SK-N-SH (cell line): ENCODE data around the gene LRFN4. TPM values are rescaled to one million over a fixed set of nuclear protein-coding genes. Genes with fewer than 3 reads are reported as not detected.

Experiments
- CTCF ChIA-PET: fragments of 300-600, 350-600 bp; formaldehyde crosslinking; extraction: SDS; loops from one replicate; lab custom pipeline; 2021; lab: Yijun Ruan, JAX
- POLR2A ChIA-PET: fragments of 350-600 bp; sonication (Branson Sonifier 250); formaldehyde crosslinking; extraction: SDS; loops from one replicate; lab custom pipeline; 2020; ENCODE audit warnings: antibody characterized with exemption, inconsistent platforms; lab: Yijun Ruan, JAX
- DNase-seq: peaks from one replicate; pipeline ENCODE4 v3.0.0; 2012
- H2AFZ ChIP-seq: fragments of 200-600 bp; sonication (generic); 2 replicates; pipeline ENCODE4 v1.8.1; 2016; ENCODE audit warnings: antibody characterized with exemption, mild to moderate bottlenecking, low read depth
- H3F3A ChIP-seq: fragments of 200-600 bp; sonication (generic); replicated peaks from 2 replicates; pipeline ENCODE3; 2016; ENCODE audit warnings: antibody characterized with exemption, mild to moderate bottlenecking; ENCODE audit not compliant: insufficient read depth
- H3K27ac ChIP-seq, 2 experiments: fragments of 200-500 bp in 1 of 2; fragments of 200-600 bp in 1 of 2; sonication (Bioruptor generic) in 1 of 2; sonication (generic), shearing (Covaris generic) in 1 of 2; 2 replicates each; pipeline versions ENCODE4 v1.5.1 to v1.6.1; 2014 to 2016; ENCODE audit warnings: low read depth in 2 of 2, inconsistent platforms in 1 of 2, low read length in 1 of 2, mild to moderate bottlenecking in 1 of 2, mixed read lengths in 1 of 2
- H3K27me3 ChIP-seq: fragments of 200-600 bp; sonication (generic), shearing (Covaris generic); 2 replicates; pipeline ENCODE4 v1.6.1; 2016; ENCODE audit warnings: mixed run types; ENCODE audit not compliant: insufficient read depth
- H3K36me3 ChIP-seq, 2 experiments: fragments of 200-500 bp in 1 of 2; fragments of 200-600 bp in 1 of 2; sonication (Bioruptor generic) in 1 of 2; sonication (generic) in 1 of 2; replicated peaks in 1 of 2; 2 replicates each; pipeline versions ENCODE3 to v1.5.1; 2014 to 2016; ENCODE audit warnings: low read length in 1 of 2, mild to moderate bottlenecking in 1 of 2; ENCODE audit not compliant: insufficient read depth in 2 of 2, control insufficient read depth in 1 of 2
- H3K4me1 ChIP-seq, 2 experiments: fragments of 200-500 bp in 1 of 2; fragments of 200-600 bp in 1 of 2; sonication (Bioruptor generic) in 1 of 2; sonication (generic), shearing (Covaris generic) in 1 of 2; 2 replicates each; pipeline versions ENCODE4 v1.5.1 to v1.6.1; 2014 to 2016; ENCODE audit warnings: low read depth in 1 of 2, low read length in 1 of 2, mixed run types in 1 of 2; ENCODE audit not compliant: insufficient read depth in 2 of 2, control insufficient read depth in 1 of 2
- H3K4me2 ChIP-seq: fragments of 200-600 bp; sonication (generic), shearing (Covaris generic); 2 replicates; pipeline ENCODE4 v1.6.1; 2017; ENCODE audit warnings: mixed run types
- H3K4me3 ChIP-seq, 2 experiments: fragments of 200-500 bp in 1 of 2; fragments of 200-600 bp in 1 of 2; sonication (Bioruptor generic) in 1 of 2; sonication (generic), shearing (Covaris generic) in 1 of 2; 2 replicates each; pipeline versions ENCODE4 v1.5.1 to v1.8.1; 2014 to 2016; ENCODE audit warnings: low read depth in 2 of 2, inconsistent platforms in 1 of 2, low read length in 1 of 2, mild to moderate bottlenecking in 1 of 2, mixed read lengths in 1 of 2, moderate library complexity in 1 of 2
- H3K79me2 ChIP-seq: fragments of 200-600 bp; sonication (generic); 2 replicates; pipeline ENCODE4 v1.8.1; 2017; ENCODE audit warnings: mild to moderate bottlenecking; ENCODE audit not compliant: insufficient read depth
- H3K9ac ChIP-seq: fragments of 200-600 bp; sonication (generic); 2 replicates; pipeline ENCODE4 v1.6.1; 2017; ENCODE audit warnings: mixed run types
- H3K9me2 ChIP-seq: fragments of 200-600 bp; sonication (generic); 2 replicates; pipeline ENCODE4 v1.6.1; 2017; ENCODE audit warnings: mixed run types
- H3K9me3 ChIP-seq: fragments of 200-600 bp; sonication (generic); 2 replicates; pipeline ENCODE4 v1.6.1; 2017; ENCODE audit warnings: mixed run types, mild to moderate bottlenecking, moderate library complexity
- H4K20me1 ChIP-seq: fragments of 200-600 bp; sonication (generic); 2 replicates; pipeline ENCODE4 v1.6.1; 2017; ENCODE audit warnings: mild to moderate bottlenecking, mixed run types; ENCODE audit not compliant: insufficient read depth
- CHD2 ChIP-seq: fragments of 150-350 bp; IDR thresholded peaks from 2 replicates; pipeline ENCODE4 v1.6.1; 2018; ENCODE audit warnings: low read length; ENCODE audit not compliant: partially characterized antibody
- CTCF ChIP-seq: fragments of 200-600 bp; sonication (generic); IDR thresholded peaks from 2 replicates; pipeline ENCODE4 v1.6.1; 2017; ENCODE audit warnings: antibody characterized with exemption, mild to moderate bottlenecking, moderate library complexity
- ELF1 ChIP-seq: IDR thresholded peaks from 2 replicates; pipeline ENCODE4 v1.4.0; 2012
- EP300 ChIP-seq, 2 experiments: IDR thresholded peaks; 2 replicates each; pipeline versions ENCODE4 v1.4.0 to v1.6.1; 2012; ENCODE audit warnings: borderline replicate concordance in 1 of 2, low read depth in 1 of 2, low read length in 1 of 2
- EZH2phosphoT487 ChIP-seq: fragments of 200-600 bp; sonication (generic); IDR thresholded peaks from 2 replicates; pipeline ENCODE4 v1.6.1; 2017; ENCODE audit warnings: low read depth, mixed run types, mild to moderate bottlenecking, antibody characterized with exemption, moderate library complexity, borderline replicate concordance
- FOSL2 ChIP-seq: IDR thresholded peaks from 2 replicates; pipeline ENCODE4 v1.4.0; 2012; ENCODE audit warnings: low read depth, mild to moderate bottlenecking, moderate library complexity, borderline replicate concordance
- FOXM1 ChIP-seq: IDR thresholded peaks from 2 replicates; pipeline ENCODE4 v1.4.0; 2012; ENCODE audit warnings: low read depth, mild to moderate bottlenecking
- GABPA ChIP-seq: IDR thresholded peaks from 2 replicates; pipeline ENCODE4 v1.4.0; 2012; ENCODE audit warnings: low read depth, mild to moderate bottlenecking
- GATA2 ChIP-seq: sonication (generic); formaldehyde crosslinking; IDR thresholded peaks from 2 replicates; pipeline ENCODE4 v1.5.0; 2020; ENCODE audit warnings: mild to moderate bottlenecking, missing genetic modification reagents
- IRF3 ChIP-seq: fragments of 150-350 bp; IDR thresholded peaks from 2 replicates; pipeline ENCODE4 v1.6.1; 2016; ENCODE audit warnings: mild to moderate bottlenecking, low read depth, low read length
- JUND ChIP-seq: IDR thresholded peaks from 2 replicates; pipeline ENCODE4 v1.4.0; 2012
- MEF2A ChIP-seq: IDR thresholded peaks from 2 replicates; pipeline ENCODE4 v1.4.0; 2012; ENCODE audit warnings: low read depth, borderline replicate concordance
- RAD21 ChIP-seq: IDR thresholded peaks from 2 replicates; pipeline ENCODE4 v1.6.1; 2012; ENCODE audit warnings: mild to moderate bottlenecking, low read length
- RCOR1 ChIP-seq: fragments of 150-350 bp; IDR thresholded peaks from 2 replicates; pipeline ENCODE4 v1.6.1; 2017; ENCODE audit warnings: antibody characterized with exemption, low read length
- RXRA ChIP-seq: IDR thresholded peaks from 2 replicates; pipeline ENCODE4 v1.4.0; 2012; ENCODE audit warnings: low read depth, mild to moderate bottlenecking, borderline replicate concordance
- SIN3A ChIP-seq: IDR thresholded peaks from 2 replicates; pipeline ENCODE4 v1.6.1; 2012; ENCODE audit warnings: low read depth, mild to moderate bottlenecking, low read length, moderate library complexity, borderline replicate concordance
- TAF1 ChIP-seq: IDR thresholded peaks from 2 replicates; pipeline ENCODE4 v1.6.1; 2012; ENCODE audit warnings: low read depth, mild to moderate bottlenecking, low read length, moderate library complexity, borderline replicate concordance
- TEAD4 ChIP-seq: IDR thresholded peaks from 2 replicates; pipeline ENCODE4 v1.4.0; 2012; ENCODE audit warnings: mild to moderate bottlenecking, borderline replicate concordance; ENCODE audit not compliant: insufficient read depth
- USF2 ChIP-seq: fragments of 150-350 bp; IDR thresholded peaks from 2 replicates; pipeline ENCODE4 v1.6.1; 2017; ENCODE audit warnings: antibody characterized with exemption, low read length, low read depth, borderline replicate concordance
- WGBS: methylation state at CpG from one replicate; pipeline ENCODE4 v1.1.6; 2017; ENCODE audit warnings: low lambda C conversion rate; 5-methylcytosine and 5-hydroxymethylcytosine counted together
- polyA plus RNA-seq, 3 experiments: library from polyadenylated mRNA; depleted of rRNA; stranded (reverse); fragments of >200 nt; gene quantifications; 2 replicates each; pipeline ENCODE4 v1.2.3, GENCODE V29; 2012
- TF ChIP-seq, protein P1 (sequence below): IDR thresholded peaks from 2 replicates; pipeline ENCODE4 v1.4.0; 2012; ENCODE audit warnings: low read depth, borderline replicate concordance

LRFN4 gene
- polyA plus RNA-seq, 1 of the 3 experiments (the other 2 are of a cell fraction): 15.9 TPM

- H3K9ac ChIP-seq: no peak overlapping the region
- no peaks in the 10 kb centered on the region for H3K27me3 ChIP-seq
- no peaks in the 10 kb centered on the region for H3K9me3 ChIP-seq
- H3K27ac ChIP-seq: no peak overlapping the region; a peak in 1 of 4 replicates
- H3K4me2 ChIP-seq: no peak overlapping the region
- TF ChIP-seq CHD2 (no peak), RXRA (no peak), RCOR1 (no peak), FOSL2 (no peak), EP300 (IDR thresholded peaks at IDR 0.05; ENCODE audit: borderline replicate concordance in 1 of 2, low read depth in 1 of 2, low read length in 1 of 2) (no peak), EZH2phosphoT487 (no peak), GATA2 (CRISPR knock-in tag) (no peak), ELF1 (no peak), MEF2A (no peak), IRF3 (no peak), TAF1 (no peak), JUND (no peak), RAD21 (no peak), USF2 (no peak), CTCF (no peak), SIN3A (no peak), TEAD4 (no peak), FOXM1 (no peak), GABPA (no peak)
- TF ChIP-seq, protein P1, sequence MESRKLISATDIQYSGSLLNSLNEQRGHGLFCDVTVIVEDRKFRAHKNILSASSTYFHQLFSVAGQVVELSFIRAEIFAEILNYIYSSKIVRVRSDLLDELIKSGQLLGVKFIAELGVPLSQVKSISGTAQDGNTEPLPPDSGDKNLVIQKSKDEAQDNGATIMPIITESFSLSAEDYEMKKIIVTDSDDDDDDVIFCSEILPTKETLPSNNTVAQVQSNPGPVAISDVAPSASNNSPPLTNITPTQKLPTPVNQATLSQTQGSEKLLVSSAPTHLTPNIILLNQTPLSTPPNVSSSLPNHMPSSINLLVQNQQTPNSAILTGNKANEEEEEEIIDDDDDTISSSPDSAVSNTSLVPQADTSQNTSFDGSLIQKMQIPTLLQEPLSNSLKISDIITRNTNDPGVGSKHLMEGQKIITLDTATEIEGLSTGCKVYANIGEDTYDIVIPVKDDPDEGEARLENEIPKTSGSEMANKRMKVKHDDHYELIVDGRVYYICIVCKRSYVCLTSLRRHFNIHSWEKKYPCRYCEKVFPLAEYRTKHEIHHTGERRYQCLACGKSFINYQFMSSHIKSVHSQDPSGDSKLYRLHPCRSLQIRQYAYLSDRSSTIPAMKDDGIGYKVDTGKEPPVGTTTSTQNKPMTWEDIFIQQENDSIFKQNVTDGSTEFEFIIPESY: no peak
- no peaks in the 10 kb centered on the region for H4K20me1 ChIP-seq
- no peaks in the 10 kb centered on the region for H3K9me2 ChIP-seq
- no peaks in the 10 kb centered on the region for H3F3A ChIP-seq
- ChIA-PET CTCF (interaction anchor here (0.9 to 4.6 kb wide), 9 partner anchors 19 to 203 kb away, joined by 3 to 44 read pairs (median 5); partner anchors contain the start of genes C11orf86 and RBM4B), POLR2A (interaction anchor here (0.8 kb wide), 1 partner anchor 38 kb away, joined by 3 read pairs; the partner anchor contains the start of gene RCE1)
- 96% methylated on average over 6 of the region's 10 CpGs for WGBS
- peaks cover 4 to 57% of the 10 kb centered on the region in 2 experiments; a peak in 2 of 4 replicates for H3K4me1 ChIP-seq
- no peaks in the 10 kb centered on the region for H3K79me2 ChIP-seq
- no peak for DNase-seq
- H2AFZ ChIP-seq: no peak overlapping the region
- H3K4me3 ChIP-seq: no peak overlapping the region
- H3K36me3 ChIP-seq: no peaks in the 10 kb centered on the region
Observed at GRCh38 chr11:66881451-66881835, 24.6 kb downstream of the LRFN4 start.
